PC-3 (cell line): Measurements from ENCODE around the gene FAM135A. TPM values are rescaled to one million over a fixed set of nuclear protein-coding genes. Genes with fewer than 3 reads are reported as not detected.

ENCODE experiments used
- ATAC-seq: fragments of 200-7000 bp; cut with Tn5 transposase; 2 replicates; pipeline ENCODE4 v1.9.1; 2020; ENCODE audit warnings: mild to moderate bottlenecking, moderate library complexity
- BruUV-seq: library from RNA; stranded (reverse); fragments of 400-500 nt; replicated peaks from 2 replicates; lab custom pipeline; 2021; lab: Mats Ljungman, UMichigan
- CTCF ChIA-PET: fragments of 300-600 bp; sonication (Branson Sonifier 250); formaldehyde crosslinking; loops from one replicate; lab custom pipeline; 2022; ENCODE audit warnings: antibody characterized with exemption; lab: Charles Lee
- POLR2A ChIA-PET: fragments of 300-600 bp; sonication (Branson Sonifier 250); formaldehyde crosslinking; loops from one replicate; lab custom pipeline; 2022; ENCODE audit warnings: antibody characterized with exemption; ENCODE audit not compliant: unreplicated experiment; lab: Charles Lee
- DNase-seq: peaks from one replicate; pipeline ENCODE4 v3.0.0-alpha.2; 2015
- H2AFZ ChIP-seq: fragments of 300-600 bp; sonication (generic); 2 replicates; pipeline ENCODE4 v1.6.0; 2016; ENCODE audit warnings: antibody characterized with exemption, low read length
- H3F3A ChIP-seq: fragments of 300-600 bp; sonication (generic); one replicate; pipeline ENCODE4 v1.6.0; 2017; ENCODE audit warnings: antibody characterized with exemption, low read length, control low read depth, mild to moderate bottlenecking; ENCODE audit not compliant: unreplicated experiment
- H3K27ac ChIP-seq: fragments of 300-600 bp; sonication (generic); 2 replicates; pipeline ENCODE4 v1.5.1; 2016; ENCODE audit warnings: mild to moderate bottlenecking, low read length
- H3K27me3 ChIP-seq: fragments of 300-600 bp; sonication (generic); 2 replicates; pipeline ENCODE4 v1.6.1; 2016; ENCODE audit warnings: low read length, mixed read lengths
- H3K36me3 ChIP-seq: fragments of 300-600 bp; sonication (generic); 2 replicates; pipeline ENCODE4 v1.6.1; 2016; ENCODE audit warnings: low read depth, mixed run types, low read length, mixed read lengths
- H3K4me1 ChIP-seq: fragments of 300-600 bp; sonication (generic); 2 replicates; pipeline ENCODE4 v1.5.1; 2016; ENCODE audit warnings: low read length; ENCODE audit not compliant: insufficient read depth
- H3K4me2 ChIP-seq: fragments of 300-600 bp; sonication (generic); 2 replicates; pipeline ENCODE4 v1.6.0; 2016; ENCODE audit warnings: low read length
- H3K4me3 ChIP-seq: fragments of 300-600 bp; sonication (generic); 2 replicates; pipeline ENCODE4 v1.5.1; 2016; ENCODE audit warnings: mild to moderate bottlenecking, low read length, mixed read lengths
- H3K79me2 ChIP-seq: fragments of 300-600 bp; sonication (generic); 2 replicates; pipeline ENCODE4 v1.6.1; 2017; ENCODE audit warnings: low read length, mixed read lengths
- H3K9ac ChIP-seq: fragments of 300-600 bp; sonication (generic); 2 replicates; pipeline ENCODE4 v1.6.0; 2016; ENCODE audit warnings: mild to moderate bottlenecking, low read length
- H3K9me2 ChIP-seq: fragments of 300-600 bp; sonication (generic); replicated peaks from 2 replicates; pipeline ENCODE4 v1.6.1; 2016; ENCODE audit warnings: mixed run types, low read length, mixed read lengths
- H3K9me3 ChIP-seq: fragments of 300-600 bp; sonication (generic); 2 replicates; pipeline ENCODE4 v1.6.1; 2016; ENCODE audit warnings: low read length, mixed read lengths
- H4K20me1 ChIP-seq: fragments of 300-600 bp; sonication (generic); 2 replicates; pipeline ENCODE4 v1.6.1; 2016; ENCODE audit warnings: low read length, mixed read lengths
- CTCF ChIP-seq: fragments of 300-600 bp; sonication (generic); conservative IDR thresholded peaks from 2 replicates; pipeline ENCODE4 v1.5.1; 2017; ENCODE audit warnings: antibody characterized with exemption, low read depth, mild to moderate bottlenecking, low read length
- EZH2 ChIP-seq: fragments of 300-600 bp; sonication (generic); IDR thresholded peaks from one replicate; pipeline ENCODE4 v1.6.1; 2017; ENCODE audit warnings: antibody characterized with exemption, mild to moderate bottlenecking, low read length; ENCODE audit not compliant: unreplicated experiment
- EZH2phosphoT487 ChIP-seq: fragments of 300-600 bp; sonication (generic); IDR thresholded peaks from 2 replicates; pipeline ENCODE4 v1.6.1; 2018; ENCODE audit warnings: mild to moderate bottlenecking, antibody characterized with exemption, low read length, borderline replicate concordance
- intact Hi-C: fragments of 100-400 bp; cut with micrococcal nuclease; formaldehyde crosslinking; loops from 2 replicates; pipeline ENCODE4 v1.9.0; 2023
- total RNA-seq: library from RNA; depleted of rRNA; stranded (reverse); fragments of >200 nt; gene quantifications from 2 replicates; pipeline ENCODE4 v1.2.3, GENCODE V29; 2014

The FAM135A gene
- total RNA-seq, 1 experiment from 2014 or later, result 18.1 TPM

- H3K36me3 ChIP-seq, result no peaks in the 10 kb centered on the region
- no peak overlapping the region for H3K4me3 ChIP-seq
- ChIA-PET POLR2A (interaction anchor here (1.0 kb wide), 1 partner anchor 60 kb away, joined by 4 read pairs; no protein-coding TSS in a partner anchor), CTCF (interaction anchor here (0.6 to 2.5 kb wide), 4 partner anchors 44 to 148 kb away, joined by 3 to 41 read pairs (median 9); partner anchors contain the start of gene FAM135A)
- no peaks in the 10 kb centered on the region for H4K20me1 ChIP-seq
- peak; percentile 76 for DNase-seq
- no peaks in the 10 kb centered on the region for H3K79me2 ChIP-seq
- H3K9me3 ChIP-seq, result no peaks in the 10 kb centered on the region
- TF ChIP-seq CTCF, result peak; percentile 85
- no peak for TF ChIP-seq EZH2phosphoT487
- no peaks in the 10 kb centered on the region for H3K9me2 ChIP-seq
- no peaks in the 10 kb centered on the region for H3F3A ChIP-seq
- no peak overlapping the region for H3K4me2 ChIP-seq
- no TSS peak for BruUV-seq
- H3K27me3 ChIP-seq, result peaks cover 38% of the 10 kb centered on the region
- intact Hi-C loops, result loop anchor here (1.0 kb wide), 2 partner anchors 59 to 148 kb away; no protein-coding TSS in a partner anchor
- no peak overlapping the region for H3K9ac ChIP-seq
- peaks cover 8% of the 10 kb centered on the region; the same call in 1 of the 2 replicates for H3K4me1 ChIP-seq
- H2AFZ ChIP-seq, result no peak overlapping the region
- ATAC-seq, result peak; percentile 67
- no peak overlapping the region for H3K27ac ChIP-seq
Measured at GRCh38 chr6:70369332-70369950, 43.9 kb upstream of the FAM135A start.

- intact Hi-C loops, result loop anchor here (5.0 kb wide), 1 partner anchor 317 kb away; no protein-coding TSS in a partner anchor
- POLR2A ChIA-PET, result interaction anchor here (0.6 to 1.0 kb wide), 2 partner anchors 16 to 61 kb away, joined by 4 read pairs; no protein-coding TSS in a partner anchor
- DNase-seq (no peak), ATAC-seq (no peak)
- Histone ChIP-seq H3K79me2 (no peaks in the 10 kb centered on the region), H3K36me3 (no peaks in the 10 kb centered on the region), H3K27me3 (peaks cover 27% of the 10 kb centered on the region), H3K4me1 (peaks cover 19% of the 10 kb centered on the region), H3K4me2 (no peak overlapping the region), H3K9ac (no peak overlapping the region), H3K9me2 (no peaks in the 10 kb centered on the region), H3F3A (no peaks in the 10 kb centered on the region), H2AFZ (no peak overlapping the region), H3K4me3 (no peak overlapping the region), H3K9me3 (no peaks in the 10 kb centered on the region), H3K27ac (no peak overlapping the region), H4K20me1 (no peaks in the 10 kb centered on the region)
- BruUV-seq, result no TSS peak
- CTCF ChIA-PET, result interaction anchor here (2.5 kb wide), 1 partner anchor 60 kb away, joined by 41 read pairs; no protein-coding TSS in a partner anchor
- TF ChIP-seq EZH2 (no peak), EZH2phosphoT487 (no peak), CTCF (no peak)
Measured at GRCh38 chr6:70370496-70370895, 42.8 kb upstream of the FAM135A start.
